Measurements from ENCODE around the gene PPM1E. TPM values are rescaled to one million over a fixed set of nuclear protein-coding genes. Genes with fewer than 3 reads are reported as not detected.
"Not testable (repeated sequence)": the region's sequence is repeated elsewhere in the genome, so short reads cannot be mapped to it uniquely, and the experiment has no call there.

The PPM1E gene
- total RNA-seq, 4 donors from 2014 or later = 0.42 to 0.91 (median 0.67) TPM

- Histone ChIP-seq H3K27ac (replicated peaks in 1 of 4) (no peak overlapping the region), H3K36me3 (no peaks in the 10 kb centered on the region), H3K27me3 (no peaks in the 10 kb centered on the region), H3K4me1 (no peaks in the 10 kb centered on the region), H3K9me3 (no peaks in the 10 kb centered on the region), H3K4me3 (no peak overlapping the region)
- intact Hi-C loops (cut with DNase I) = no loop called here
- WGBS = 78% methylated on average over 2 of the region's 2 CpGs
- TF ChIP-seq POLR2AphosphoS5 (IDR thresholded peaks at IDR 0.05) (no peak), EP300 (IDR thresholded peaks at IDR 0.05) (no peak), POLR2A (IDR thresholded peaks at IDR 0.05; ENCODE audit: low read depth) (no peak), CTCF (IDR thresholded peaks at IDR 0.05) (no peak)
- DNase-seq (ENCODE audit: extremely low spot score) = no peak
Measured at GRCh38 chr17:58956997-58957724, 201.5 kb downstream of the PPM1E start.

- H3K9me3 ChIP-seq; H3K27me3 ChIP-seq; intact Hi-C loops (cut with DNase I); H3K4me1 ChIP-seq; H3K36me3 ChIP-seq; H3K4me3 ChIP-seq; H3K27ac ChIP-seq (replicated peaks in 1 of 4): not testable (repeated sequence)
- peak; percentile 19 for DNase-seq (ENCODE audit: extremely low spot score)
- 85% methylated on average over 1 of the region's 1 CpG for WGBS
Measured at GRCh38 chr17:58957725-58958073, 202.0 kb downstream of the PPM1E start.

GRCh38 chr17:58960068-58960467 lies 204.4 kb downstream of the PPM1E start:
- Histone ChIP-seq H3K4me1 (no peaks in the 10 kb centered on the region), H3K36me3 (no peaks in the 10 kb centered on the region), H3K27ac (replicated peaks in 1 of 4) (no peak overlapping the region), H3K27me3 (no peaks in the 10 kb centered on the region), H3K4me3 (no peak overlapping the region), H3K9me3 (no peaks in the 10 kb centered on the region)
- no peak for DNase-seq (ENCODE audit: extremely low spot score)
- TF ChIP-seq POLR2A (IDR thresholded peaks at IDR 0.05; ENCODE audit: low read depth) (no peak), POLR2AphosphoS5 (IDR thresholded peaks at IDR 0.05) (no peak), CTCF (IDR thresholded peaks at IDR 0.05) (no peak), EP300 (IDR thresholded peaks at IDR 0.05) (no peak)
- intact Hi-C loops (cut with DNase I) = no loop called here

- no peaks in the 10 kb centered on the region for H3K9me3 ChIP-seq
- WGBS = 54% methylated on average over 3 of the region's 3 CpGs
- no peak overlapping the region for H3K4me3 ChIP-seq
- H3K36me3 ChIP-seq = no peaks in the 10 kb centered on the region
- no peaks in the 10 kb centered on the region for H3K27me3 ChIP-seq
- intact Hi-C loops (cut with DNase I) = no loop called here
- DNase-seq (ENCODE audit: extremely low spot score) = peak; percentile 37
- no peak overlapping the region for H3K27ac ChIP-seq (replicated peaks in 1 of 4)
- TF ChIP-seq POLR2A (IDR thresholded peaks at IDR 0.05; ENCODE audit: low read depth) (no peak), POLR2AphosphoS5 (IDR thresholded peaks at IDR 0.05) (no peak), EP300 (IDR thresholded peaks at IDR 0.05) (no peak)
- H3K4me1 ChIP-seq = no peaks in the 10 kb centered on the region
Measured at GRCh38 chr17:58965221-58965620, 209.6 kb downstream of the PPM1E start.

- WGBS = 90% methylated on average over 3 of the region's 3 CpGs
- no peaks in the 10 kb centered on the region for H3K27me3 ChIP-seq
- no peaks in the 10 kb centered on the region for H3K9me3 ChIP-seq
- no peak for DNase-seq (ENCODE audit: extremely low spot score)
- TF ChIP-seq POLR2A (IDR thresholded peaks at IDR 0.05; ENCODE audit: low read depth) = no peak
- no peak overlapping the region for H3K27ac ChIP-seq (replicated peaks in 1 of 4)
- H3K4me1 ChIP-seq = no peaks in the 10 kb centered on the region
- no peaks in the 10 kb centered on the region for H3K36me3 ChIP-seq
- intact Hi-C loops (cut with DNase I) = no loop called here
- H3K4me3 ChIP-seq = no peak overlapping the region
Measured at GRCh38 chr17:58966208-58966607, 210.6 kb downstream of the PPM1E start.

- TF ChIP-seq CTCF (IDR thresholded peaks at IDR 0.05) (no peak), POLR2A (IDR thresholded peaks at IDR 0.05; ENCODE audit: low read depth) (no peak), EP300 (IDR thresholded peaks at IDR 0.05) (no peak)
- Histone ChIP-seq H3K9me3 (no peaks in the 10 kb centered on the region), H3K27me3 (no peaks in the 10 kb centered on the region), H3K27ac (replicated peaks in 1 of 4) (no peak overlapping the region), H3K4me3 (no peak overlapping the region), H3K4me1 (no peaks in the 10 kb centered on the region), H3K36me3 (no peaks in the 10 kb centered on the region)
- intact Hi-C loops (cut with DNase I) = no loop called here
- 72% methylated on average over 4 of the region's 4 CpGs for WGBS
- DNase-seq (ENCODE audit: extremely low spot score) = no peak
Measured at GRCh38 chr17:58968426-58969061, 212.9 kb downstream of the PPM1E start.

Measured in esophagus muscularis mucosa (tissue), 4 donors.